Measurements from ENCODE around the gene CCSER1.

The CCSER1 gene

DNA sequence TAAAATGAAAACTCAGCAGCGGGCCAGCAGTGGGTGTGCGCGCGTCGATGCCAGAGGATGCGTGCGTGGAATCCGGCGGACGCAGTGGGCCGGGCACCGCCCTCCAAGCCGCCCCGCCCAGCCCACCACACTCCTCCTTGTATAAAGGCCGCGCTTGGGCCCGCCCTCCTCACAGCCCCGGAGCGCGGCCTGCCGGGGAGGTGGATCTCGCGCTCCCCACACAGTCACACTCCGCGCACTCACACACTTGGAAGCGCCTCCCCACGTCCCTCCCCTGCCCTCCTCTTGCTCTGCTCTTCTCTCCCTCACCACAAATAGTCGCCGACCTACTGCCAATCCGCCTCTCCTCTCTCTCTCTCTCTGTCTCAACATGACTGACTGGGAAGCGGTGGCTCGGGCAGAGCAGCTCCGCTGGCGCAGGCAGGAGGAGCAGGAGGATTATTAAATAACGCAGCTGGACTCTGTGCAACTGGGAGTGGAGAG, at the start of gene CCSER1:
Gene CCSER1 (plus strand): TSS at position 172 of the 483 bp plus-strand sequence.
- H3K9ac ChIP-seq (ENCODE audit: low read length) = no peak within 1 kb of the TSS
- H3K27me3 ChIP-seq (replicated peaks; ENCODE audit: control insufficient read depth, insufficient read depth, low read length) = peaks cover 35% of the 10 kb centered on the region
- H3K4me1 ChIP-seq (ENCODE audit: control insufficient read depth, insufficient read depth, low read length) = peaks cover 11% of the 10 kb centered on the region
- H3K36me3 ChIP-seq (ENCODE audit: control insufficient read depth, insufficient read depth, low read length, severe bottlenecking) = no peaks in the 10 kb centered on the region
- peaks cover 4% of the 10 kb centered on the region for H3K9me3 ChIP-seq (ENCODE audit: control insufficient read depth, low read length)
- H3K4me3 ChIP-seq (ENCODE audit: low read length) = peak within 1 kb of the TSS; percentile 76
- peak; percentile 55 for DNase-seq (ENCODE audit: low read depth)

- Histone ChIP-seq H3K27me3 (replicated peaks; ENCODE audit: control insufficient read depth, insufficient read depth, low read length) (peaks cover 4% of the 10 kb centered on the region), H3K4me1 (ENCODE audit: control insufficient read depth, insufficient read depth, low read length) (no peaks in the 10 kb centered on the region)
- DNase-seq (ENCODE audit: low read depth) = no peak
These were observed 48.8 kb upstream of the CCSER1 start for GRCh38 chr4:90078440-90078839.

GRCh38 chr4:90080116-90080515, 47.1 kb upstream of the CCSER1 start:
- H3K9me3 ChIP-seq (ENCODE audit: control insufficient read depth, low read length) = no peaks in the 10 kb centered on the region
- H3K36me3 ChIP-seq (ENCODE audit: control insufficient read depth, insufficient read depth, low read length, severe bottlenecking) = no peaks in the 10 kb centered on the region
- no peaks in the 10 kb centered on the region for H3K4me1 ChIP-seq (ENCODE audit: control insufficient read depth, insufficient read depth, low read length)
- H3K4me3 ChIP-seq (ENCODE audit: low read length) = no peak overlapping the region
- no peak overlapping the region for H3K9ac ChIP-seq (ENCODE audit: low read length)
- no peak for DNase-seq (ENCODE audit: low read depth)
- peaks cover 8% of the 10 kb centered on the region for H3K27me3 ChIP-seq (replicated peaks; ENCODE audit: control insufficient read depth, insufficient read depth, low read length)

More at GRCh38 chr4:90078440-90078839, 48.8 kb upstream of the CCSER1 start:
- Histone ChIP-seq H3K36me3 (ENCODE audit: control insufficient read depth, insufficient read depth, low read length, severe bottlenecking) (no peaks in the 10 kb centered on the region), H3K4me3 (ENCODE audit: low read length) (no peak overlapping the region), H3K9ac (ENCODE audit: low read length) (no peak overlapping the region), H3K9me3 (ENCODE audit: control insufficient read depth, low read length) (no peaks in the 10 kb centered on the region)

DNA sequence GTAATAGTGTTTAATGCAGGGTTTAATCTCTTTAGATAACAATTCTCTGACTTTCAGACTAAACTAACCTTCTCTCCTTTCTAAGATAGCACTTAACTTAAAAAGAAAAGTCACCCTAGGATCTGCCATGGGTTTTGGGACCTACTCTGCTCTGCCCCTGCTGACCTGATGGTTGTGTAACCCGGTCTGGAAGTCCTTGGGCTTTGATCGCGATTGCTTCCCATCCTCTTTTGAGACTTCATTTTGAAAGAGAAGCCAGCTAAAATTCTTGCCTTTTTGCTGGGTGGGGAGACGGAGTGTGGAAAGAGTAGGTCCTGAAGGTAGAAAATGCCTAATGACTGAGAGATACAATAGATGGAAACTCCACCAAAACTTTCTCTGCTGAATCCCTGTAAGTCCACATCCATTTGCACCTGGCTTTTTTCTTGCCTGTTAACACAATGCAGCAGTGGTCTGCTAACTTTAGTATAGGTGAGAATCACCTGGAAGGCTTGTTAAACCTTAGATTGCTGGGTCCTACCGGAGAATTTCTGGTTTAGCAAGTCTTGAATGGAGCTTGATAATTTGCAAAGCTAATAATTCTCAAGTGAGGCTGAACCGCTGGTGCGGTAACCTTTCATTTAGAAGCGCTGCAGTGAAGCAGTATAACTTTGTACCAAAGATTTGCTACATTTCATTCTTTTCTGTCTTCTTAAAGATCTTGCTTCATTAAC, 45.6 kb upstream of the CCSER1 start:
- Histone ChIP-seq H3K4me1 (ENCODE audit: control insufficient read depth, insufficient read depth, low read length) (no peaks in the 10 kb centered on the region), H3K9me3 (ENCODE audit: control insufficient read depth, low read length) (no peaks in the 10 kb centered on the region), H3K9ac (ENCODE audit: low read length) (no peak overlapping the region), H3K4me3 (ENCODE audit: low read length) (no peak overlapping the region), H3K27me3 (replicated peaks; ENCODE audit: control insufficient read depth, insufficient read depth, low read length) (peaks cover 4% of the 10 kb centered on the region), H3K36me3 (ENCODE audit: control insufficient read depth, insufficient read depth, low read length, severe bottlenecking) (no peaks in the 10 kb centered on the region)
- no peak for DNase-seq (ENCODE audit: low read depth)

GRCh38 chr4:90082449-90082848, 44.7 kb upstream of the CCSER1 start:
- Histone ChIP-seq H3K4me1 (ENCODE audit: control insufficient read depth, insufficient read depth, low read length) (no peaks in the 10 kb centered on the region), H3K4me3 (ENCODE audit: low read length) (no peak overlapping the region), H3K9me3 (ENCODE audit: control insufficient read depth, low read length) (no peaks in the 10 kb centered on the region), H3K36me3 (ENCODE audit: control insufficient read depth, insufficient read depth, low read length, severe bottlenecking) (no peaks in the 10 kb centered on the region), H3K9ac (ENCODE audit: low read length) (no peak overlapping the region), H3K27me3 (replicated peaks; ENCODE audit: control insufficient read depth, insufficient read depth, low read length) (peaks cover 4% of the 10 kb centered on the region)
- DNase-seq (ENCODE audit: low read depth) = no peak

- Histone ChIP-seq H3K4me3 (ENCODE audit: low read length) (no peak overlapping the region), H3K9ac (ENCODE audit: low read length) (no peak overlapping the region), H3K36me3 (ENCODE audit: control insufficient read depth, insufficient read depth, low read length, severe bottlenecking) (no peaks in the 10 kb centered on the region), H3K27me3 (replicated peaks; ENCODE audit: control insufficient read depth, insufficient read depth, low read length) (peaks cover 4% of the 10 kb centered on the region), H3K4me1 (ENCODE audit: control insufficient read depth, insufficient read depth, low read length) (no peaks in the 10 kb centered on the region), H3K9me3 (ENCODE audit: control insufficient read depth, low read length) (no peaks in the 10 kb centered on the region)
- DNase-seq (ENCODE audit: low read depth) = no peak
These were observed 42.8 kb upstream of the CCSER1 start for GRCh38 chr4:90084277-90084966.

DNA sequence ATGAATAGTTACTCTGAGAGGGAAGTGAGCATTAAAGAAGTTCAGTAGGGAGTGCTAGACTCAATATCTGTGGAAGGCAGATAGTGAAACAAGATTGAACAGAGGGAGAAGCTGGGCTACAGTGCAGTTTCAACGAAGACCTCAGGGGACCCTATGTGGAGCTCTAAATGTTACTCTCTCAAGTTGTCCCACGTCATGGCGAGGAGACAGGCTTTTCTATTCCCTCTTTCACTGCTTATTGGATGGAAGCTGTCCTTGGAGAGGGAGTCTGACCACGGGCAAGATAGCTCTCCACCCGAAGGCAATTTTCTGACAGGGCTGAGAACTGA, 42.3 kb upstream of the CCSER1 start:
- H3K36me3 ChIP-seq (ENCODE audit: control insufficient read depth, insufficient read depth, low read length, severe bottlenecking) = no peaks in the 10 kb centered on the region
- no peak overlapping the region for H3K9ac ChIP-seq (ENCODE audit: low read length)
- no peaks in the 10 kb centered on the region for H3K4me1 ChIP-seq (ENCODE audit: control insufficient read depth, insufficient read depth, low read length)
- no peak overlapping the region for H3K4me3 ChIP-seq (ENCODE audit: low read length)
- no peaks in the 10 kb centered on the region for H3K9me3 ChIP-seq (ENCODE audit: control insufficient read depth, low read length)
- no peak for DNase-seq (ENCODE audit: low read depth)
- peaks cover 4% of the 10 kb centered on the region for H3K27me3 ChIP-seq (replicated peaks; ENCODE audit: control insufficient read depth, insufficient read depth, low read length)

- H3K9me3 ChIP-seq (ENCODE audit: control insufficient read depth, low read length) = no peaks in the 10 kb centered on the region
- H3K27me3 ChIP-seq (replicated peaks; ENCODE audit: control insufficient read depth, insufficient read depth, low read length) = no peaks in the 10 kb centered on the region
- H3K4me1 ChIP-seq (ENCODE audit: control insufficient read depth, insufficient read depth, low read length) = no peaks in the 10 kb centered on the region
- no peak for DNase-seq (ENCODE audit: low read depth)
- no peak overlapping the region for H3K4me3 ChIP-seq (ENCODE audit: low read length)
- no peak overlapping the region for H3K9ac ChIP-seq (ENCODE audit: low read length)
- H3K36me3 ChIP-seq (ENCODE audit: control insufficient read depth, insufficient read depth, low read length, severe bottlenecking) = no peaks in the 10 kb centered on the region
These were observed 33.7 kb upstream of the CCSER1 start for GRCh38 chr4:90093526-90093925.

GRCh38 chr4:90095000-90095399, 32.2 kb upstream of the CCSER1 start:
- H3K27me3 ChIP-seq (replicated peaks; ENCODE audit: control insufficient read depth, insufficient read depth, low read length) = no peaks in the 10 kb centered on the region
- no peak overlapping the region for H3K9ac ChIP-seq (ENCODE audit: low read length)
- H3K4me1 ChIP-seq (ENCODE audit: control insufficient read depth, insufficient read depth, low read length) = no peaks in the 10 kb centered on the region
- H3K36me3 ChIP-seq (ENCODE audit: control insufficient read depth, insufficient read depth, low read length, severe bottlenecking) = no peaks in the 10 kb centered on the region
- DNase-seq (ENCODE audit: low read depth) = no peak
- no peaks in the 10 kb centered on the region for H3K9me3 ChIP-seq (ENCODE audit: control insufficient read depth, low read length)
- no peak overlapping the region for H3K4me3 ChIP-seq (ENCODE audit: low read length)

DNA sequence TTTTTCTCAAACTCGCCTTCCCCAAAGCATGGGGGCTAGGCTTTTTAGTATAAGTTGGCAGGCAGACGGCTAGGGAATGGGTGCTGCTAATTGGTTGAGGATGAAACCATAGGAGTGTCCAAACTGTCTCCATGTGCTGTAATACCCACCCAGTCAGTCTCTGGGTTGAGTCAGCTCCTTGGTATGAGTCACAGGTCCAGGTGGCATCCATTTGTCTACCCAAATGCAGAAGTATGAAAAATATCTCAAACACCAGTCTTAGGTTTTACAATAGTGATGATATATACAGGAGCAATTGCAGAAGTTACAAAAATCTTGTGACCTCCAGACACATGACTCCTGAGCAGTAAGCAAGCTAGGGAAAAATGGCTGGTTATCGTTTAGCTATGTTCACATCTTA, 27.4 kb upstream of the CCSER1 start:
- Histone ChIP-seq H3K4me1 (ENCODE audit: control insufficient read depth, insufficient read depth, low read length) (no peaks in the 10 kb centered on the region), H3K9ac (ENCODE audit: low read length) (no peak overlapping the region), H3K4me3 (ENCODE audit: low read length) (no peak overlapping the region), H3K27me3 (replicated peaks; ENCODE audit: control insufficient read depth, insufficient read depth, low read length) (no peaks in the 10 kb centered on the region), H3K9me3 (ENCODE audit: control insufficient read depth, low read length) (no peaks in the 10 kb centered on the region), H3K36me3 (ENCODE audit: control insufficient read depth, insufficient read depth, low read length, severe bottlenecking) (no peaks in the 10 kb centered on the region)
- no peak for DNase-seq (ENCODE audit: low read depth)

DNA sequence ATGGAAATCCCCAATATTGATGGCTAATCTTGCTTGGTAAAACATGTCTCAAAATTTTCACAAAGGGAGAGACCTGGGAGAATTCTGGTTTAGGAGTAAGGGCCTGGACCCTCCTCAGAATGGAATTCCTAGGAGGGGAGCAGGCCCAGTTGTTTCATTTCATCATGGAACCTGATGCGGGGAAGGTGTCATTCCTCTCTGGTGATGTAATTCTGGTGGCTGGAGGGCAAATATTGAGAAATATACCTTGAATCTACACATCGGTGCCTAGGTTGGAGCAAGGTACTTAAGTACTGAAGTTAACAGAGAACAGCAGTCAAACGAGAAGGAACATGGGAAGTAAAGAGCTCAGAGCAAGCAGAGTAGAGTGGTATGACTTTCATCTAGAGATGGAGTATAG, 23.2 kb upstream of the CCSER1 start:
- DNase-seq (ENCODE audit: low read depth) = no peak
- Histone ChIP-seq H3K4me1 (ENCODE audit: control insufficient read depth, insufficient read depth, low read length) (no peaks in the 10 kb centered on the region), H3K36me3 (ENCODE audit: control insufficient read depth, insufficient read depth, low read length, severe bottlenecking) (no peaks in the 10 kb centered on the region), H3K9me3 (ENCODE audit: control insufficient read depth, low read length) (no peaks in the 10 kb centered on the region), H3K9ac (ENCODE audit: low read length) (no peak overlapping the region), H3K4me3 (ENCODE audit: low read length) (no peak overlapping the region), H3K27me3 (replicated peaks; ENCODE audit: control insufficient read depth, insufficient read depth, low read length) (no peaks in the 10 kb centered on the region)

Data from adipocyte (in vitro differentiated cells).